Endothelial cell (in vitro differentiated cells): Measurements from ENCODE around the gene BMP2K. TPM values are rescaled to one million over a fixed set of nuclear protein-coding genes. Genes with fewer than 3 reads are reported as not detected.
A peak's percentile ranks its signal among the peaks of the same experiment; 100 is the strongest.

Experiments
- DNase-seq: peaks from one replicate; pipeline ENCODE4 v3.0.0; 2021; ENCODE audit warnings: low spot score
- H3K27ac Mint-ChIP-seq: one replicate; pipeline ENCODE4 v1.8.0; 2021; ENCODE audit warnings: mixed read lengths, inconsistent platforms; ENCODE audit not compliant: unreplicated experiment
- H3K27me3 Mint-ChIP-seq: one replicate; pipeline ENCODE4 v1.8.0; 2021; ENCODE audit warnings: mild to moderate bottlenecking, moderate library complexity, mixed read lengths, inconsistent platforms; ENCODE audit not compliant: unreplicated experiment
- H3K36me3 Mint-ChIP-seq: one replicate; pipeline ENCODE4 v1.8.0; 2021; ENCODE audit warnings: mild to moderate bottlenecking, low read depth, mixed read lengths, inconsistent platforms; ENCODE audit not compliant: unreplicated experiment
- H3K4me1 Mint-ChIP-seq: one replicate; pipeline ENCODE4 v1.8.0; 2021; ENCODE audit warnings: mild to moderate bottlenecking, mixed read lengths, inconsistent platforms; ENCODE audit not compliant: unreplicated experiment
- H3K4me3 Mint-ChIP-seq: one replicate; pipeline ENCODE4 v1.8.0; 2021; ENCODE audit warnings: mild to moderate bottlenecking, mixed read lengths, inconsistent platforms; ENCODE audit not compliant: unreplicated experiment
- H3K9me3 Mint-ChIP-seq: one replicate; pipeline ENCODE4 v1.8.0; 2021; ENCODE audit warnings: mixed read lengths, inconsistent platforms; ENCODE audit not compliant: unreplicated experiment
- total RNA-seq: library from RNA; stranded (reverse); fragmentation: NEBNext Ultra II Directional; extraction: Animal tissue kit (Norgen Biotek cat#: 25700); gene quantifications from one replicate; pipeline ENCODE4 v1.2.1, GENCODE V29; 2021; ENCODE audit not compliant: unreplicated experiment
- TF ChIP-seq, protein P1 (sequence below): fragments of 200-600 bp; sonication (generic); IDR thresholded peaks from one replicate; pipeline ENCODE4 v1.5.0; 2021; ENCODE audit warnings: antibody characterized with exemption; ENCODE audit not compliant: unreplicated experiment

Gene BMP2K
- total RNA-seq, 1 donor from 2014 or later: 270 TPM

DNA sequence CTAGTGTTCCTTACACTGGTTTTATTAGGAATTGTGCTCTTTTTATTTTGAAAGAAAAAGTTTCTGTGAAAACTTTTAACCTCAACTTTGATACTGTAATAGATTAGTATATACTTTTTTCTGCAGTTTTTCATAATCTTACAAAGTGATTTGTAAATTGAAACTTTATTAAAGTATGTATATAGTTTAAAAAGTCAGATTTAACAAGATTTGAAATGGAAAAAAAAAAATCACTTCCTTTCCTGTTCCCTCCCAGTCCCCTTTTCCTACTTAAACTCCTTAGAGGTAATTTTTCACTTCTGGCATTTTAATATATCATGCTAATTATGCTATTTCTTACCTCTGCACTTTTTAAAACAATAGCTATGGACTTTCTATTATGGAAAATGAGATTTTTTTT, 113.8 kb downstream of the BMP2K start:
- TF ChIP-seq, protein P1, sequence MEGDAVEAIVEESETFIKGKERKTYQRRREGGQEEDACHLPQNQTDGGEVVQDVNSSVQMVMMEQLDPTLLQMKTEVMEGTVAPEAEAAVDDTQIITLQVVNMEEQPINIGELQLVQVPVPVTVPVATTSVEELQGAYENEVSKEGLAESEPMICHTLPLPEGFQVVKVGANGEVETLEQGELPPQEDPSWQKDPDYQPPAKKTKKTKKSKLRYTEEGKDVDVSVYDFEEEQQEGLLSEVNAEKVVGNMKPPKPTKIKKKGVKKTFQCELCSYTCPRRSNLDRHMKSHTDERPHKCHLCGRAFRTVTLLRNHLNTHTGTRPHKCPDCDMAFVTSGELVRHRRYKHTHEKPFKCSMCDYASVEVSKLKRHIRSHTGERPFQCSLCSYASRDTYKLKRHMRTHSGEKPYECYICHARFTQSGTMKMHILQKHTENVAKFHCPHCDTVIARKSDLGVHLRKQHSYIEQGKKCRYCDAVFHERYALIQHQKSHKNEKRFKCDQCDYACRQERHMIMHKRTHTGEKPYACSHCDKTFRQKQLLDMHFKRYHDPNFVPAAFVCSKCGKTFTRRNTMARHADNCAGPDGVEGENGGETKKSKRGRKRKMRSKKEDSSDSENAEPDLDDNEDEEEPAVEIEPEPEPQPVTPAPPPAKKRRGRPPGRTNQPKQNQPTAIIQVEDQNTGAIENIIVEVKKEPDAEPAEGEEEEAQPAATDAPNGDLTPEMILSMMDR: no peak
- Mint-ChIP-seq H3K9me3 (no peaks in the 10 kb centered on the region), H3K36me3 (peaks cover 49% of the 10 kb centered on the region), H3K27ac (peak overlapping the region; percentile 96), H3K4me1 (peaks cover 17% of the 10 kb centered on the region), H3K27me3 (no peaks in the 10 kb centered on the region), H3K4me3 (peak overlapping the region; percentile 37)
- no peak for DNase-seq

DNA sequence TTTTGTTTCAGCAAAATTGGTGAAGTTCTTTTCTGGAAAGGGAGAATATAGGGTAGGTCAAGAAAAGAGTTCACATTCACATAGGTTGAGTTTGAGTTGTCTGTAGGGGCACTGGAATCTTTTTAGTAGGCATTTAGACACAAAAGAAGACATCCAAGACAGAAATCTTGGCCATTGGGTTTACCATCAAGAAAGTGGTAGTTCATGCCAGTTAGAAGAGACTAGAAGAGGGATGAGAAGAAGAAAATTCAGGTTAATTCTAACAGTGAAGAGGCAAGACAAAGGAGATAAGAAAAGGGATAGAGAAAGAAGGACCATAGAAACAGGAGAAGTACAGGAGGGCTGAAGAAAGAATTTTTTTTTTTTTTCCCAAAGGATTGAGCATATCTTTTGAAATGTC, 123.2 kb downstream of the BMP2K start:
- H3K4me3 Mint-ChIP-seq: no peak overlapping the region
- H3K9me3 Mint-ChIP-seq: no peaks in the 10 kb centered on the region
- no peak overlapping the region for H3K27ac Mint-ChIP-seq
- H3K27me3 Mint-ChIP-seq: no peaks in the 10 kb centered on the region
- H3K36me3 Mint-ChIP-seq: peaks cover 25% of the 10 kb centered on the region
- no peaks in the 10 kb centered on the region for H3K4me1 Mint-ChIP-seq
- DNase-seq: no peak
- TF ChIP-seq, protein P1: no peak

DNA sequence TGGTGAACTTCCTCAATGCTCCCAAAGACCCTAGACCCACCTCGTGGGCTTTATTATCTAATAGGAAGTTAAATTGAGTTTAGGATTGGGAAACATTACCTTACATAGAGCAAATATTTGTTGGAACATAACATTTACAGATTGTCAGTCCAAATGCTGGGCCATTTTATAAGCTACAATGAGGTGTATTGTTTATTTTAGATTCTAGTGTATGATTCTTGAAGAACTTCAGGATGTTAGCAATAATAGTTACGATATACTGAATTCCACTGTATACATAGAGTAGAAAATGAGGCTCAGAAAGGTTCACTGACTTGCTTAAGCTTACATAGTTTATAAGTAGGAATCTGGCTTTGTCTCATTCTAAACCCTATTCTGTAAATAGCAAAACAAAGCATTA, 125.7 kb downstream of the BMP2K start:
- H3K4me3 Mint-ChIP-seq: no peak overlapping the region
- TF ChIP-seq, protein P1: no peak
- no peaks in the 10 kb centered on the region for H3K4me1 Mint-ChIP-seq
- H3K9me3 Mint-ChIP-seq: no peaks in the 10 kb centered on the region
- no peaks in the 10 kb centered on the region for H3K27me3 Mint-ChIP-seq
- peaks cover 24% of the 10 kb centered on the region for H3K36me3 Mint-ChIP-seq
- no peak for DNase-seq
- no peak overlapping the region for H3K27ac Mint-ChIP-seq

DNA sequence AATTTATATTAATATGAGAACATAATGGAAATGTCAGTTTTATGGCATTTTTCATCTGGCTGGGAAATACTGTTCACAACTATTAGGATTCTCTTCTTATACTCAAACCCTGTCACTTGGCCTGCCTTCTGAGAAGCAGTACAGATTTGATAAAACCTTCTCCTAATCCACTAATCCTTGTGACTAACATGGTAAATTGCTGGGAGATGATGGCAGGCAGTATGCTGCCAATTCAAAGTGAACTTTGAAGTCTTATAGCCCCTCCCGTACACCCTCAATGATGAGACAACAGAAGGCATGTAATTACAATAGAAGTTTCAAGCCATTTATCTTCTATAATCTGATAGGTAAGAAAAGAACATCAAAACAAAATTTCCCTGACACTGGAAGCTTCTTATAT, 126.1 kb downstream of the BMP2K start:
- no peak for DNase-seq
- Mint-ChIP-seq H3K4me3 (no peak overlapping the region), H3K27me3 (no peaks in the 10 kb centered on the region), H3K36me3 (peaks cover 27% of the 10 kb centered on the region), H3K4me1 (no peaks in the 10 kb centered on the region), H3K27ac (no peak overlapping the region), H3K9me3 (no peaks in the 10 kb centered on the region)
- TF ChIP-seq, protein P1: no peak

DNA sequence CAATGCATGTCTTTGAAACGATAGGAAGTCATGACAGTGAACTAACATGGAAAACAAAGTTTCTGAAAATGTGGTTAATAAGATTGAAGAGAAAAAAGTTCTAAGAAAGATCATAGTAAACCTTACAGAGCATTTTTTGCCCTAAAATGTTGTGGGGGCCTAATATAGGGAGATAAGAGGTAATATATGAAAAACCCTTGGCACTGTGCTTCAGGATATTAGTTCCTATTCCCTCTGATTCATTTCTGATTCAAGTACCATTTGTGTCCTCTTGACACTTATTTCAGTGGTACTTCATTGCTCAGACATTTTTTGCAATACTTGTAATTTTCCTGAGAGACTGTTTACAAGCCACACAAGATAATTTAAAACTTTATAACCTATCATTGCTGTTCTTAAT, 128.0 kb downstream of the BMP2K start:
- Mint-ChIP-seq H3K27me3 (peaks cover 3% of the 10 kb centered on the region), H3K4me1 (no peaks in the 10 kb centered on the region), H3K27ac (no peak overlapping the region), H3K9me3 (no peaks in the 10 kb centered on the region), H3K36me3 (peaks cover 22% of the 10 kb centered on the region), H3K4me3 (no peak overlapping the region)
- TF ChIP-seq, protein P1: no peak
- DNase-seq: no peak
